GM12872 (cell line): ENCODE results near the gene CACNA1D.

Experiments used
- CTCF ChIP-seq: IDR thresholded peaks from 3 replicates; pipeline ENCODE4 v1.5.1; 2011; ENCODE audit warnings: low read depth, mild to moderate bottlenecking, low read length, moderate library complexity; ENCODE audit not compliant: insufficient read depth

Gene CACNA1D

GRCh38 chr3:53688989-53689388 lies 194.6 kb downstream of the CACNA1D start:
- TF ChIP-seq CTCF = no peak

- TF ChIP-seq CTCF = no peak
Observed at GRCh38 chr3:53689681-53690080, 195.3 kb downstream of the CACNA1D start.

- TF ChIP-seq CTCF = no peak
Observed at GRCh38 chr3:53690521-53690920, 196.1 kb downstream of the CACNA1D start.

- TF ChIP-seq CTCF = no peak
Observed at GRCh38 chr3:53691349-53691748, 196.9 kb downstream of the CACNA1D start.

GRCh38 chr3:53691885-53692284 lies 197.5 kb downstream of the CACNA1D start:
- TF ChIP-seq CTCF = no peak

- no peak for TF ChIP-seq CTCF
Observed at GRCh38 chr3:53693451-53693850, 199.0 kb downstream of the CACNA1D start.

- no peak for TF ChIP-seq CTCF
Observed at GRCh38 chr3:53694046-53694445, 199.6 kb downstream of the CACNA1D start.
